Body of pancreas (tissue), 4 donors: Measurements from ENCODE around the gene LHFPL6. TPM values are rescaled to one million over a fixed set of nuclear protein-coding genes. Genes with fewer than 3 reads are reported as not detected.

ENCODE experiments used
- ATAC-seq: fragments of 150-250 bp; one replicate; pipeline ENCODE4 v1.9.1; 2016
- DNase-seq, 4 donors: peaks; one replicate each; pipeline ENCODE4 v3.0.0-alpha.2; 2019
- H3K27ac ChIP-seq, 4 donors: fragments of 200-600 bp; sonication (generic); 1 replicate in 3 of 4; 2 replicates in 1 of 4; pipeline versions ENCODE4 v1.5.1 to v1.6.1; 2016 to 2019; ENCODE audit warnings: mild to moderate bottlenecking in 1 of 4, mixed read lengths in 1 of 4, moderate library complexity in 1 of 4
- H3K27me3 ChIP-seq, 2 donors: fragments of 200-600 bp; sonication (generic); one replicate each; pipeline ENCODE4 v1.6.0; 2016; ENCODE audit warnings: mild to moderate bottlenecking in 1 of 2
- H3K36me3 ChIP-seq, 2 donors: fragments of 200-600 bp; sonication (generic); replicated peaks in 1 of 2; 2 replicates each; pipeline ENCODE4 v1.5.1; 2016; ENCODE audit warnings: low read depth in 2 of 2; ENCODE audit not compliant: insufficient read depth in 1 of 2
- H3K4me1 ChIP-seq: fragments of 200-600 bp; sonication (generic); one replicate; pipeline ENCODE4 v1.6.0; 2016
- H3K4me3 ChIP-seq, 2 donors: fragments of 200-600 bp; sonication (generic); 1 replicate in 1 of 2; 2 replicates in 1 of 2; pipeline ENCODE4 v1.5.1; 2016 to 2019
- H3K9me3 ChIP-seq, 3 donors: fragments of 200-600 bp; sonication (generic); 1 replicate in 2 of 3; 2 replicates in 1 of 3; pipeline ENCODE4 v1.5.1; 2016
- CTCF ChIP-seq, 7 experiments: fragments of 450-650 bp in 4 of 7; fragments of 200-600 bp in 3 of 7; sonication (generic) in 3 of 7; IDR thresholded peaks; one replicate each; pipeline ENCODE4 v1.5.1; 2016 to 2019; ENCODE audit warnings: antibody characterized with exemption in 7 of 7
- POLR2A ChIP-seq, 3 donors: fragments of 450-650 bp; IDR thresholded peaks; one replicate each; pipeline ENCODE4 v1.6.1; 2016; ENCODE audit warnings: antibody characterized with exemption in 3 of 3, mild to moderate bottlenecking in 2 of 3
- WGBS, 2 donors: methylation state at CpG; one replicate each; pipeline ENCODE4 v1.1.5; 2017; 5-methylcytosine and 5-hydroxymethylcytosine counted together
- intact Hi-C: fragments of 100-400 bp; cut with DNase I; formaldehyde crosslinking; loops from one replicate; pipeline ENCODE4 v1.15.1; 2023
- total RNA-seq, 2 donors: library from RNA; depleted of rRNA; stranded (reverse); fragments of >200 nt; gene quantifications; one replicate each; pipeline ENCODE4 v1.1.0, GENCODE V29; 2016

LHFPL6 gene
- total RNA-seq, 2 donors from 2014 or later = 18.4 to 30.7 TPM

GRCh38 chr13:39575641-39576238 is 27.3 kb downstream of the LHFPL6 start:
- DNase-seq = no peak
- WGBS, 2 donors = 75 to 76% methylated on average over 11 of the region's 11 CpGs

GRCh38 chr13:39571502-39572092 is 31.4 kb downstream of the LHFPL6 start:
- Histone ChIP-seq H3K27ac (no peak overlapping the region), H3K27me3 (no peaks in the 10 kb centered on the region), H3K4me3 (no peak overlapping the region), H3K9me3 (no peaks in the 10 kb centered on the region), H3K36me3 (no peaks in the 10 kb centered on the region), H3K4me1 (no peaks in the 10 kb centered on the region)
- DNase-seq (no peak), ATAC-seq (no peak)
- intact Hi-C loops = no loop called here
- WGBS, 2 donors = 78 to 80% methylated on average over 7 to 15 of the region's 15 CpGs
- TF ChIP-seq CTCF (IDR thresholded peaks at IDR 0.05) (no peak), POLR2A (IDR thresholded peaks at IDR 0.05) (no peak)

More at GRCh38 chr13:39575641-39576238, 27.3 kb downstream of the LHFPL6 start:
- no peak for ATAC-seq
- Histone ChIP-seq H3K4me1 (no peaks in the 10 kb centered on the region), H3K27me3 (no peaks in the 10 kb centered on the region), H3K4me3 (no peak overlapping the region), H3K27ac (no peak overlapping the region), H3K36me3 (no peaks in the 10 kb centered on the region), H3K9me3 (no peaks in the 10 kb centered on the region)
- TF ChIP-seq CTCF (IDR thresholded peaks at IDR 0.05) (no peak), POLR2A (IDR thresholded peaks at IDR 0.05) (no peak)
- intact Hi-C loops = no loop called here

- intact Hi-C loops = no loop called here
- 58 to 61% methylated on average over 1 of the region's 1 CpG for WGBS, 2 donors
- H3K27ac ChIP-seq = no peak overlapping the region
- no peaks in the 10 kb centered on the region for H3K27me3 ChIP-seq
- no peak for DNase-seq
- TF ChIP-seq POLR2A (IDR thresholded peaks at IDR 0.05) (no peak), CTCF (IDR thresholded peaks at IDR 0.05) (no peak)
- no peaks in the 10 kb centered on the region for H3K36me3 ChIP-seq
- no peak for ATAC-seq
- no peak overlapping the region for H3K4me3 ChIP-seq
- no peaks in the 10 kb centered on the region for H3K4me1 ChIP-seq
- no peaks in the 10 kb centered on the region for H3K9me3 ChIP-seq
Observed at GRCh38 chr13:39567569-39567968, 35.4 kb downstream of the LHFPL6 start.

GRCh38 chr13:39566216-39566869 is 36.6 kb downstream of the LHFPL6 start:
- ATAC-seq = no peak
- TF ChIP-seq CTCF (IDR thresholded peaks at IDR 0.05) (no peak), POLR2A (IDR thresholded peaks at IDR 0.05) (no peak)
- 54 to 73% methylated on average over 8 of the region's 8 CpGs for WGBS, 2 donors
- Histone ChIP-seq H3K4me3 (no peak overlapping the region), H3K36me3 (no peaks in the 10 kb centered on the region), H3K4me1 (no peaks in the 10 kb centered on the region), H3K9me3 (no peaks in the 10 kb centered on the region), H3K27me3 (no peaks in the 10 kb centered on the region), H3K27ac (no peak overlapping the region)
- no peak for DNase-seq
- intact Hi-C loops = no loop called here
